ENCODE data around the gene CASK.
A peak's percentile ranks its signal among the peaks of the same experiment; 100 is the strongest.

The CASK gene

DNA sequence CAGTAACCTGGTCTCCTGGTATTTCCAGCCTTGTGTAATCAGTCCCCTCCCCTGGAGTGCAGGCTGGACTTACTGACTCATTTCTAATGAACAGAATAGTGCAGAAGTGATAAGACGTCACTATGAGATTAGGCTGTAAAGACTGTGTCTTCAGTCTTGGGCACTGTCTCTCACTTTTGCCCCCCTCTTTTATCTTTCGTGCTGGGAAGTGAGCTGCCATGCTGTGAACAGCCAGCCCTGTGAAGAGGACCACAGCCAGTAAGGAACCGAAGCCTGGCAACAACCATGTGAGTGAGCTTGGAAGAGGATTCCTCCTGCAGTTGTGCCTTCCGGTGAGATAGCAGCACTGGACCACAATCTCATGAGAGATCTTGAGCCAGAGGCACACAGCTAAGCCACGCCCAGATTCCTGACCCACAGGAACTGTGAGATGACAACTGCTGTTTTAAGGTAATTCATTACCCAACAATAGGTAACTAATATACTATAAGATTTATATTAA is 302.1 kb downstream of the CASK start:
- no peak for DNase-seq
- Mint-ChIP-seq H3K36me3 (ENCODE audit: low read depth) (peaks cover 33% of the 10 kb centered on the region), H3K27me3 (ENCODE audit: low read depth, poor library complexity) (no peaks in the 10 kb centered on the region), H3K4me3 (no peak overlapping the region), H3K9me3 (peaks cover 14% of the 10 kb centered on the region), H3K4me1 (peaks cover 10% of the 10 kb centered on the region), H3K27ac (peak overlapping the region; percentile 82)
- TF ChIP-seq, protein P1, sequence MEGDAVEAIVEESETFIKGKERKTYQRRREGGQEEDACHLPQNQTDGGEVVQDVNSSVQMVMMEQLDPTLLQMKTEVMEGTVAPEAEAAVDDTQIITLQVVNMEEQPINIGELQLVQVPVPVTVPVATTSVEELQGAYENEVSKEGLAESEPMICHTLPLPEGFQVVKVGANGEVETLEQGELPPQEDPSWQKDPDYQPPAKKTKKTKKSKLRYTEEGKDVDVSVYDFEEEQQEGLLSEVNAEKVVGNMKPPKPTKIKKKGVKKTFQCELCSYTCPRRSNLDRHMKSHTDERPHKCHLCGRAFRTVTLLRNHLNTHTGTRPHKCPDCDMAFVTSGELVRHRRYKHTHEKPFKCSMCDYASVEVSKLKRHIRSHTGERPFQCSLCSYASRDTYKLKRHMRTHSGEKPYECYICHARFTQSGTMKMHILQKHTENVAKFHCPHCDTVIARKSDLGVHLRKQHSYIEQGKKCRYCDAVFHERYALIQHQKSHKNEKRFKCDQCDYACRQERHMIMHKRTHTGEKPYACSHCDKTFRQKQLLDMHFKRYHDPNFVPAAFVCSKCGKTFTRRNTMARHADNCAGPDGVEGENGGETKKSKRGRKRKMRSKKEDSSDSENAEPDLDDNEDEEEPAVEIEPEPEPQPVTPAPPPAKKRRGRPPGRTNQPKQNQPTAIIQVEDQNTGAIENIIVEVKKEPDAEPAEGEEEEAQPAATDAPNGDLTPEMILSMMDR (IDR thresholded peaks at IDR 0.05), result no peak

DNA sequence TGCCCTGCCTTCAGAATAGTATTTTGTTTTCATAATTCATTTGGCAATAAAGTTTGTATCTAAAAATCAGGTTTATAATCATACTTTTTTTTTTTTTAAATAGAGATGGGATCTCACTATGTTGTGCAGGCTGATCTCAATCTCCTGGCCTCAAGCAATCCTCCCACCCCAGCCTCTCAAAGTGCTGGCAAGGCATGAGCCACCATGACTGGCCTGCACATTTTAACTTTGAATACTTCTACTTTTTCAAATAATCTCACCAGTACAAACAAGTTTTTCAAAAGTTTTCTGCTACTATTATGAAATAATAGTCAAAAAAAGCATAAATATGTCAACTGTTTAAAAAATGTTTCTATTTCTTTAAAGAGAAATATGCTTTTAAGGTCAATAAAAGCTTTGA is 304.1 kb downstream of the CASK start:
- TF ChIP-seq, protein P1 (IDR thresholded peaks at IDR 0.05), result no peak
- H3K9me3 Mint-ChIP-seq, result peaks cover 12% of the 10 kb centered on the region
- H3K27ac Mint-ChIP-seq, result no peak overlapping the region
- no peaks in the 10 kb centered on the region for H3K27me3 Mint-ChIP-seq (ENCODE audit: low read depth, poor library complexity)
- H3K4me3 Mint-ChIP-seq, result no peak overlapping the region
- H3K36me3 Mint-ChIP-seq (ENCODE audit: low read depth), result peaks cover 28% of the 10 kb centered on the region
- no peak for DNase-seq
- H3K4me1 Mint-ChIP-seq, result peaks cover 10% of the 10 kb centered on the region

DNA sequence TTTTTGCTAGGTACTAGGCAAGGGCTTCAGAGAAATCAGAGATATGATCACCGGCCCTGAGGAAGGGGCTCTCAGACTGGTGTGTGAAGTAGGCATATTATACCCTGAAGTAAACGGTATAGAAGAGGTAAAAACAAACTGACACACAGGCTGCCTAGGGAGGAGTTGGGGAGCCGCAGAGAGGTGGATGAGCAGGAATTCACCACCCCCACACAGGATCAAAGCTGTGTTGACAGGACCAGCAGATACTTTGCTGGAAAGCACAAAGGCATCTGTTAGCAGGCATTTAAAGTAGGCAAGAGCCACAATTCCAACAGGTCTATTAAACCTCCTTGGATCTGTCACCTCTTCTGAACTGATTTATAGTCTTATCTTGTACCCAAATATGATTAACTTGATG is 306.4 kb downstream of the CASK start:
- no peak for DNase-seq
- no peaks in the 10 kb centered on the region for H3K27me3 Mint-ChIP-seq (ENCODE audit: low read depth, poor library complexity)
- H3K27ac Mint-ChIP-seq, result no peak overlapping the region

DNA sequence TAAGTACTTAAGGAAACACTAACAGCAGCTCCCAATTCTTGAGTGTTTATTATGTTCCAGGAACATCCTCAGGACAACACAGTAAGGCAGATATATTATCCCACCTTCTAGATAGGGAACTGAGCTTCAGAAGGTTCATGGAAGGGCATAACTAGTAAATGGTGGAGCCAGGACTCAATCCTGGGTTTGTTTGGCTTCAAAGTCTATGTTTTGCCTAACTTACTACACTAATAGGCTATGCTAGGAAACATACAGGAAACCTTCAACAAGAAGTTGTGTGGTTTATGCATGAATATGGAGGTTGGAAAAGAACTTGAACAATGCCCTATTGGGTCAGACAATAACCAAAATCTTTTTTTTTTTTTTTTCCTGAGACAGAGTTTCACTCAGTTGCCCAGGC is 307.1 kb downstream of the CASK start:
- no peak overlapping the region for H3K4me3 Mint-ChIP-seq
- H3K9me3 Mint-ChIP-seq, result peaks cover 26% of the 10 kb centered on the region
- TF ChIP-seq, protein P1 (IDR thresholded peaks at IDR 0.05), result no peak
- H3K36me3 Mint-ChIP-seq (ENCODE audit: low read depth), result peaks cover 26% of the 10 kb centered on the region
- no peak for DNase-seq
- H3K4me1 Mint-ChIP-seq, result peaks cover 10% of the 10 kb centered on the region
- H3K27me3 Mint-ChIP-seq (ENCODE audit: low read depth, poor library complexity), result no peaks in the 10 kb centered on the region
- H3K27ac Mint-ChIP-seq, result no peak overlapping the region

More for the DNA sequence above, 306.4 kb downstream of the CASK start:
- H3K9me3 Mint-ChIP-seq, result peaks cover 22% of the 10 kb centered on the region
- TF ChIP-seq, protein P1 (IDR thresholded peaks at IDR 0.05), result no peak
- H3K36me3 Mint-ChIP-seq (ENCODE audit: low read depth), result peaks cover 27% of the 10 kb centered on the region
- no peak overlapping the region for H3K4me3 Mint-ChIP-seq
- peaks cover 10% of the 10 kb centered on the region for H3K4me1 Mint-ChIP-seq

DNA sequence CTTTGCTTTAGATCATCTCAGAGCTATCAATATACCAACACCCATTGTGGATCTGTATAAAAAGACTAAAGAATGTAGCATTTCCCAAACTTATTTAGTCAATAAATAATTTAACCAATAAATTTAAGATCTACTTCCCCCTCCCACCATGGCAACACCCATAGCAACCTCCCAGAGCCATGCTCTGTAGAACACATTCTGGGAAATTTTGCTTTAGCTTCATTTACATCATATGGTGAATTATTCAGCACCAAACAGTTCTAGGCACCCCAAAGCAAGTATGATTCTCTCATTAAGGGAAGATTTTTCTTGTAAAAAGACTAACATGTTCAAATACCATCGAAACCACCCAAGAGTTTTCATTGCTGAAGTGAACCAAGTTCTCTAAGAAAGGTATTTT is 315.1 kb downstream of the CASK start:
- H3K27ac Mint-ChIP-seq, result no peak overlapping the region
- H3K4me1 Mint-ChIP-seq, result no peaks in the 10 kb centered on the region

More for the DNA sequence above, 315.1 kb downstream of the CASK start:
- TF ChIP-seq, protein P1 (IDR thresholded peaks at IDR 0.05), result no peak
- H3K4me3 Mint-ChIP-seq, result no peak overlapping the region
- DNase-seq, result no peak
- peaks cover 42% of the 10 kb centered on the region for H3K36me3 Mint-ChIP-seq (ENCODE audit: low read depth)
- H3K9me3 Mint-ChIP-seq, result peaks cover 30% of the 10 kb centered on the region
- H3K27me3 Mint-ChIP-seq (ENCODE audit: low read depth, poor library complexity), result no peaks in the 10 kb centered on the region
